GM12878 (cell line): Measurements from ENCODE around the gene SEC24C. TPM values are rescaled to one million over a fixed set of nuclear protein-coding genes. Genes with fewer than 3 reads are reported as not detected.

ENCODE experiments used
- ATAC-seq: fragments of 200-7000 bp; cut with Tn5 transposase; 3 replicates; pipeline ENCODE4 v1.9.1; 2020; ENCODE audit warnings: mild to moderate bottlenecking, moderate library complexity
- BruUV-seq: library from RNA; stranded (reverse); fragments of 400-500 nt; replicated peaks from 2 replicates; lab custom pipeline; 2021; lab: Mats Ljungman, UMichigan
- CTCF ChIA-PET: fragments of 300-600 bp; sonication (Branson Sonifier 250); formaldehyde crosslinking; extraction: SDS; loops from one replicate; lab custom pipeline; 2021; ENCODE audit warnings: inconsistent platforms; lab: Yijun Ruan, JAX
- POLR2A ChIA-PET: fragments of 350-600 bp; formaldehyde crosslinking; extraction: SDS; loops from one replicate; lab custom pipeline; 2021; ENCODE audit warnings: inconsistent platforms; lab: Charles Lee
- RAD21 ChIA-PET: fragments of 300-600 bp; sonication (Branson Sonifier 250); formaldehyde crosslinking; loops from one replicate; lab custom pipeline; 2023; ENCODE audit warnings: antibody characterized with exemption; ENCODE audit not compliant: unreplicated experiment; lab: Charles Lee
- SMC1A ChIA-PET: fragments of 300-600 bp; sonication (Branson Sonifier 250); formaldehyde crosslinking; loops from one replicate; lab custom pipeline; 2023; ENCODE audit not compliant: unreplicated experiment, uncharacterized antibody; lab: Charles Lee
- DNase-seq: peaks from one replicate; pipeline ENCODE4 v3.0.0-alpha.2; 2011; ENCODE audit warnings: low read depth, low spot score
- FAIRE-seq: peaks from 3 replicates; lab custom pipeline; 2011; peaks lifted over from hg19 to GRCh38; lab: Jason Lieb, UNC
- H2AFZ ChIP-seq: 2 replicates; pipeline ENCODE4 v1.6.0; 2011; ENCODE audit warnings: low read depth, low read length, control low read depth; ENCODE audit not compliant: control insufficient read depth
- H3K27ac ChIP-seq: 2 replicates; pipeline ENCODE4 v1.5.1; 2011; ENCODE audit warnings: control low read depth; ENCODE audit not compliant: control insufficient read depth, insufficient read depth
- H3K27me3 ChIP-seq, 2 experiments: replicated peaks in 1 of 2; 2 replicates each; pipeline versions ENCODE4 v1.6.0 to v1.6.1; 2011; ENCODE audit warnings: low read length in 1 of 2; ENCODE audit not compliant: control insufficient read depth in 2 of 2, insufficient read depth in 2 of 2
- H3K36me3 ChIP-seq, 2 experiments: 2 replicates each; pipeline ENCODE4 v1.5.1; 2011; ENCODE audit warnings: low read length in 1 of 2; ENCODE audit not compliant: control insufficient read depth in 2 of 2, insufficient read depth in 2 of 2
- H3K4me1 ChIP-seq: 2 replicates; pipeline ENCODE4 v1.6.1; 2011; ENCODE audit warnings: mild to moderate bottlenecking, low read length, moderate library complexity, mixed read lengths; ENCODE audit not compliant: control insufficient read depth, insufficient read depth
- H3K4me2 ChIP-seq: 2 replicates; pipeline ENCODE4 v1.6.0; 2011; ENCODE audit warnings: control low read depth; ENCODE audit not compliant: control insufficient read depth, insufficient read depth
- H3K4me3 ChIP-seq: fragments of 200-600 bp; sonication (generic); 2 replicates; pipeline ENCODE4 v1.5.1; 2016
- H3K79me2 ChIP-seq: 2 replicates; pipeline ENCODE4 v1.6.0; 2011; ENCODE audit warnings: low read length; ENCODE audit not compliant: control insufficient read depth, insufficient read depth
- H3K9ac ChIP-seq: 2 replicates; pipeline ENCODE4 v1.8.0; 2011; ENCODE audit warnings: low read length, control low read depth, mixed read lengths; ENCODE audit not compliant: control insufficient read depth, insufficient read depth
- H3K9me3 ChIP-seq: replicated peaks from 3 replicates; pipeline ENCODE4 v1.5.1; 2011; ENCODE audit warnings: mild to moderate bottlenecking, low read length; ENCODE audit not compliant: control insufficient read depth, insufficient read depth
- H4K20me1 ChIP-seq: 2 replicates; pipeline ENCODE4 v1.6.0; 2011; ENCODE audit not compliant: control insufficient read depth, insufficient read depth
- ATF2 ChIP-seq: IDR thresholded peaks from 2 replicates; pipeline ENCODE4 v1.6.1; 2012; ENCODE audit warnings: low read length, inconsistent platforms
- CBX5 ChIP-seq: sonication (generic); IDR thresholded peaks from 2 replicates; pipeline ENCODE4 v1.6.1; 2016; ENCODE audit warnings: low read depth, moderate library complexity, mild to moderate bottlenecking, inconsistent platforms
- CUX1 ChIP-seq: IDR thresholded peaks from 2 replicates; pipeline ENCODE4 v1.6.1; 2012; ENCODE audit warnings: improper control_type of control experiment, low read depth, low read length; ENCODE audit not compliant: insufficient replicate concordance
- FOS ChIP-seq: IDR thresholded peaks from 3 replicates; pipeline ENCODE4 v1.6.1; 2011; ENCODE audit warnings: borderline replicate concordance; ENCODE audit not compliant: insufficient read length; ENCODE audit errors: extremely low read depth
- HDAC2 ChIP-seq: fragments of 200-600 bp; sonication (generic); IDR thresholded peaks from 2 replicates; pipeline ENCODE4 v1.6.1; 2017
- POLR2A ChIP-seq: IDR thresholded peaks from 2 replicates; pipeline ENCODE4 v1.6.1; 2011; ENCODE audit warnings: low read depth, mild to moderate bottlenecking, low read length
- SP1 ChIP-seq: IDR thresholded peaks from one replicate; pipeline ENCODE4 v1.6.1; 2011; ENCODE audit warnings: low read depth, low read length
- STAT1 ChIP-seq: fragments of 450-650 bp; conservative IDR thresholded peaks from 2 replicates; pipeline ENCODE4 v1.6.1; 2014; ENCODE audit warnings: antibody characterized with exemption, mild to moderate bottlenecking
- USF2 ChIP-seq: IDR thresholded peaks from 2 replicates; pipeline ENCODE4 v1.6.1; 2011; ENCODE audit warnings: low read depth, low read length, improper control_type of control experiment, borderline replicate concordance
- ZBED1 ChIP-seq: IDR thresholded peaks from 2 replicates; pipeline ENCODE4 v1.6.1; 2016; ENCODE audit warnings: borderline replicate concordance
- WGBS: methylation state at CpG from one replicate; pipeline ENCODE4 v1.1.6; 2016; ENCODE audit warnings: low lambda C conversion rate; ENCODE audit not compliant: insufficient replicate concordance, insufficient coverage; ENCODE audit errors: missing lambda C conversion rate; 5-methylcytosine and 5-hydroxymethylcytosine counted together
- in situ Hi-C: fragments of 300-500 bp; cut with MboI; formaldehyde crosslinking; loops from 9 replicates; pipeline ENCODE4 v1.14.3; 2018; ENCODE audit warnings: mixed read lengths
- intact Hi-C: fragments of 100-400 bp; cut with micrococcal nuclease; formaldehyde crosslinking; loops from one replicate; pipeline ENCODE4 v1.14.2; 2022; ENCODE audit not compliant: unreplicated experiment
- polyA plus RNA-seq, 11 experiments: library from polyadenylated mRNA; depleted of rRNA in 4 of 11; unstranded in 6 of 11; stranded (reverse) in 5 of 11; fragments of >200 nt; fragmentation: Nextera tagmentation in 4 of 11; fragmentation: Illumina TruSeq in 1 of 11; extraction: Ambion mirVana in 4 of 11; extraction: Trizol in 1 of 11; gene quantifications; 1 replicate in 1 of 11; 2 replicates in 10 of 11; pipeline versions ENCODE4 v1.2.1 to v1.2.3, GENCODE V29; 2011 to 2016; ENCODE audit warnings: inconsistent platforms in 2 of 11, missing spikeins in 2 of 11, low read depth in 1 of 11
- total RNA-seq, 4 experiments: library from RNA; depleted of rRNA in 3 of 4; stranded (reverse); fragments of >200 nt in 3 of 4; fragmentation: Illumina TruSeq in 1 of 4; extraction: Trizol in 1 of 4; gene quantifications; 2 replicates each; pipeline versions ENCODE4 v1.2.1 to v1.2.3, GENCODE V29; 2013 to 2021

The SEC24C gene
- total and polyA plus RNA-seq, 10 of the 15 experiments (the other 5 are each of a cell fraction or from before 2014, with no cell fraction given) = 12.7 to 117 (median 73.8) TPM

GRCh38 chr10:73750819-73751218, 6.6 kb downstream of the SEC24C start:
- no peak; the same call in 2 of the 3 replicates for ATAC-seq
- ChIA-PET POLR2A (interaction anchor here (0.7 kb wide), 1 partner anchor 58 kb away, joined by 7 read pairs; no protein-coding TSS in a partner anchor), RAD21 (interaction anchor here (2.6 kb wide), 1 partner anchor 8 kb away, joined by 9 read pairs; no protein-coding TSS in a partner anchor), CTCF (no interaction called here)
- no peak for DNase-seq
- Histone ChIP-seq H3K79me2 (peaks cover 37% of the 10 kb centered on the region), H3K36me3 (peaks cover 7 to 33% of the 10 kb centered on the region in 2 experiments), H2AFZ (no peak overlapping the region), H3K4me3 (no peak overlapping the region), H3K9ac (no peak overlapping the region; the same call in 1 of the 2 replicates), H3K9me3 (no peaks in the 10 kb centered on the region), H3K4me1 (peaks cover 5% of the 10 kb centered on the region), H3K27me3 (no peaks in the 10 kb centered on the region), H4K20me1 (peaks cover 5% of the 10 kb centered on the region; the same call in 1 of the 2 replicates)
- intact Hi-C loops = no loop called here
- BruUV-seq = no TSS peak
- no peak for FAIRE-seq
- WGBS = 100% methylated on average over 1 of the region's 1 CpG
- no peak for TF ChIP-seq POLR2A
- TF ChIP-seq CBX5 = no peak
- no peak for TF ChIP-seq USF2
- TF ChIP-seq CUX1 = no peak
- TF ChIP-seq HDAC2 = no peak
- no peak for TF ChIP-seq STAT1
- no peak for TF ChIP-seq ZBED1
- TF ChIP-seq FOS = no peak
- TF ChIP-seq ATF2 = no peak
- no peak for TF ChIP-seq SP1
- TF ChIP-seq, all 136 proteins: peak for 0
- Histone ChIP-seq H3K27ac (no peak overlapping the region), H3K4me2 (peak overlapping the region; percentile 33; the same call in 1 of the 2 replicates)
- SMC1A ChIA-PET = no interaction called here
- in situ Hi-C loops = no loop called here
